SK-N-MC (cell line): Measurements from ENCODE around the gene MDM4.

Source experiments
- EZH2 ChIP-seq: fragments of 200-600 bp; sonication (generic); IDR thresholded peaks from one replicate; pipeline ENCODE4 v1.6.1; 2017; ENCODE audit warnings: antibody characterized with exemption
- FOXP2 ChIP-seq: optimal IDR thresholded peaks from 2 replicates; pipeline ENCODE3; 2011; ENCODE audit warnings: mild to moderate bottlenecking, moderate library complexity; ENCODE audit not compliant: insufficient read depth; ENCODE audit errors: extremely low read length, control extremely low read depth
- POLR2AphosphoS5 ChIP-seq: IDR thresholded peaks from 2 replicates; pipeline ENCODE4 v1.6.1; 2012; ENCODE audit warnings: mild to moderate bottlenecking, low read depth, low read length, borderline replicate concordance

DNA sequence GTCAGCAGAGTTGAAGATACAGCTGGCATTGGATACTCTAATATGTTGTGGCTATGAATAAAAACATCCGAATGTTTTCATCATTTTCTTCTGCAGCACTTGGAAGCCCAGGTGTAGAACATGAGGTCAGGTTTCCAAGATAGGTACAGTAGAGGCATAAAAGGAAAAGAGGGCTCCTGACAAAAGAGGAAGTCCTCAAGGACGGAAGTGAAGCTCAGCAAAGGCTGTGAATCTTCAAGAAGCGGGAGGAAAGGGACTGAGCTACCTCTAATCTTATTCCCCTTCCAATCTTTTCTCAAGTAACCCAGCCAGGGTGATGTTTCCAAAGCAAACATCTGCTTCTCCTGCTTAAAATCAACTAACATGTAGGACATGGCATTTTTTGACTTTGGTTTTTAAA lies 17.2 kb upstream of the MDM4 start:
- TF ChIP-seq EZH2 (no peak), POLR2AphosphoS5 (no peak), FOXP2 (no peak)
